Glutamatergic neuron (in vitro differentiated cells): ENCODE measurements around the gene EDA. TPM values are rescaled to one million over a fixed set of nuclear protein-coding genes. Genes with fewer than 3 reads are reported as not detected.

ENCODE experiments used
- DNase-seq: peaks from one replicate; pipeline ENCODE4 v3.0.0; 2022
- H3K27ac Mint-ChIP-seq: one replicate; pipeline ENCODE4 v1.8.0; 2020; ENCODE audit warnings: mild to moderate bottlenecking, mixed read lengths, inconsistent platforms; ENCODE audit not compliant: unreplicated experiment
- H3K27me3 Mint-ChIP-seq: one replicate; pipeline ENCODE4 v1.8.0; 2020; ENCODE audit warnings: mild to moderate bottlenecking, moderate library complexity, mixed read lengths, inconsistent platforms; ENCODE audit not compliant: unreplicated experiment
- H3K36me3 Mint-ChIP-seq: one replicate; pipeline ENCODE4 v1.8.0; 2020; ENCODE audit warnings: mild to moderate bottlenecking, mixed read lengths, inconsistent platforms; ENCODE audit not compliant: unreplicated experiment
- H3K4me1 Mint-ChIP-seq: one replicate; pipeline ENCODE4 v1.8.0; 2020; ENCODE audit warnings: mild to moderate bottlenecking, low read depth, mixed read lengths, inconsistent platforms; ENCODE audit not compliant: unreplicated experiment
- H3K4me3 Mint-ChIP-seq: one replicate; pipeline ENCODE4 v1.8.0; 2020; ENCODE audit warnings: mild to moderate bottlenecking, mixed read lengths, inconsistent platforms; ENCODE audit not compliant: unreplicated experiment
- H3K9me3 Mint-ChIP-seq: one replicate; pipeline ENCODE4 v1.8.0; 2020; ENCODE audit warnings: mild to moderate bottlenecking, moderate library complexity, mixed read lengths, inconsistent platforms; ENCODE audit not compliant: unreplicated experiment
- CTCF ChIP-seq: fragments of 200-600 bp; sonication (generic); IDR thresholded peaks from one replicate; pipeline ENCODE4 v1.5.0; 2021; ENCODE audit not compliant: partially characterized antibody, unreplicated experiment
- total RNA-seq: library from RNA; stranded (reverse); fragmentation: NEBNext Ultra II Directional; extraction: Animal tissue kit (Norgen Biotek cat#: 25700); gene quantifications from one replicate; pipeline ENCODE4 v1.2.1, GENCODE V29; 2021; ENCODE audit not compliant: unreplicated experiment

EDA gene
- total RNA-seq, 1 donor from 2014 or later, result 1.7 TPM

DNA sequence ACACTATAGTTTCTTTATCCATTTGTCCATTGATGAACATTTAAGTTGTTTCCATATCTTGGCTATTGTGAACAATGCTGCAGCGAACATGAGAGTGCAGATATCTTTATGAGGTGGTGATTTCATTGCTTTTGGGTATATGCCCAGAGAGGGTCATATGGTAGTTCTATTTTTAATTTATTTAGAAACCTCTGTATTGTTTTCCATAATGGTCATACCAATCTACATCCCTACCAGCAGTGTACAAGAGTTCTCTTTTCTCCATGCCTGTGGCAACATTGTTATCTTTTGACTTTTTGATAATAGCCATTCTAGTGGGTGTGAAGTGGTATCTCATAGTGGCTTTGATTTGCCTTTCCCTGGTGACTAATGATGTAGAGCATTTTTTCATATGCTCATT is 48.8 kb downstream of the EDA start:
- TF ChIP-seq CTCF, result no peak
- H3K27ac Mint-ChIP-seq, result no peak overlapping the region
- H3K27me3 Mint-ChIP-seq, result no peaks in the 10 kb centered on the region
- DNase-seq, result no peak
- H3K36me3 Mint-ChIP-seq, result no peaks in the 10 kb centered on the region
- H3K4me1 Mint-ChIP-seq, result no peaks in the 10 kb centered on the region
- H3K4me3 Mint-ChIP-seq, result no peak overlapping the region
- no peaks in the 10 kb centered on the region for H3K9me3 Mint-ChIP-seq

DNA sequence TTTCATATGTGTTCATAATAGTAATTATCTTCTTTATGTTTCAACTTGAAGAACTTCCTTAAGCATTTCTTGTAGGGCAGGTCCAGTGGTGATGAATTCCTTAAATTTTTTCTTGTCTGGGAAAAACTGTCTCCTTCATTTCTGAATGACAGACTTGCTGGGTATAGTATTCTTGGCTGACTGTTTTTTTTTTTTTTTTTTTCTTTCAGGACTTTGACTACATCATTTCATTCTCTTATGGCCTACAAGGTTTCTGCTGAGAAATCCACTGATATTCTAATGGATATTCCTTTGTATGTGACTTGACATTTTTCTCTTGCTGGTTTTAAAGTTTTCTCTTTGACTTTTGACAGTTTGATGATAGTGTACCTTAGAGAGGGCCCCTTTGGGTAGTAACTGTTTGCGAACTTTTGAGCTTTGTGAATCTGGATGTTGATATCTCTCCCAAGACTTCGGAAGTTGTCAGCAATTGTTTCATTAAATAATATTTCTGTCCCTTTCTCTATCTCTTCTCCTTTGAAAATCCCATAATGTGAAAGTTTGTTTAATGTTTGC is 54.2 kb downstream of the EDA start:
- no peaks in the 10 kb centered on the region for H3K4me1 Mint-ChIP-seq
- peaks cover 3% of the 10 kb centered on the region for H3K27me3 Mint-ChIP-seq
- peaks cover 1% of the 10 kb centered on the region for H3K9me3 Mint-ChIP-seq
- DNase-seq, result no peak
- TF ChIP-seq CTCF, result no peak
- no peak overlapping the region for H3K27ac Mint-ChIP-seq
- H3K4me3 Mint-ChIP-seq, result no peak overlapping the region
- H3K36me3 Mint-ChIP-seq, result peaks cover 9% of the 10 kb centered on the region

- TF ChIP-seq CTCF, result no peak
Observed at GRCh38 chrX:69674891-69675290, 59.0 kb downstream of the EDA start.

GRCh38 chrX:69705818-69706217 is 89.9 kb downstream of the EDA start:
- no peak for DNase-seq
- H3K27ac Mint-ChIP-seq, result no peak overlapping the region

More at GRCh38 chrX:69674891-69675290, 59.0 kb downstream of the EDA start:
- Mint-ChIP-seq H3K27me3 (peaks cover 3% of the 10 kb centered on the region), H3K4me1 (no peaks in the 10 kb centered on the region), H3K36me3 (peaks cover 9% of the 10 kb centered on the region), H3K9me3 (peaks cover 3% of the 10 kb centered on the region), H3K27ac (no peak overlapping the region), H3K4me3 (no peak overlapping the region)
- no peak for DNase-seq

More at GRCh38 chrX:69705818-69706217, 89.9 kb downstream of the EDA start:
- H3K4me3 Mint-ChIP-seq, result no peak overlapping the region
- peaks cover 2% of the 10 kb centered on the region for H3K27me3 Mint-ChIP-seq
- H3K9me3 Mint-ChIP-seq, result peaks cover 2% of the 10 kb centered on the region
- no peak for TF ChIP-seq CTCF
- peaks cover under 1% of the 10 kb centered on the region for H3K36me3 Mint-ChIP-seq
- H3K4me1 Mint-ChIP-seq, result no peaks in the 10 kb centered on the region
